ENCODE measurements around the gene MYO1B. TPM values are rescaled to one million over a fixed set of nuclear protein-coding genes. Genes with fewer than 3 reads are reported as not detected.

MYO1B gene
- total and polyA plus RNA-seq, 4 donors = 46.0 to 286 (median 88.1) TPM

DNA sequence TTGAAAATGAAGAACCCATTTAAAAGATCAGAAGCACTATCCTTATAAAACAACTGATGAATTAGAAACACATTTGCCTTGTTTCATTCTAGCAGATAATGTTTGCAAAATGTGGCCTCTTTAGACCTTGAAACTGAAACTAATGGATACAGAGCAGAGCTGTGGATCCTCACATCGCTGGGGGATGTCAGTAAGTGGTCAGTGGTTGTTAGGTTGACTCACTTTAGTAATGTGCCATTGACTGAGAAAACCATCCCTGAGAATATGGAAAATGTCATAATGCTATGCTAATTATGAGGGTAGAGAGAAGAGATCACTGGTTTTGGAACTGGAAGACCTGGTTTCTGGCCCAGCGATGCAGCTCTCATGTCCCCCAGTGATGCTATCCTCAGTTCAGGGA, 176.7 kb downstream of the MYO1B start:
- TF ChIP-seq, protein P1, sequence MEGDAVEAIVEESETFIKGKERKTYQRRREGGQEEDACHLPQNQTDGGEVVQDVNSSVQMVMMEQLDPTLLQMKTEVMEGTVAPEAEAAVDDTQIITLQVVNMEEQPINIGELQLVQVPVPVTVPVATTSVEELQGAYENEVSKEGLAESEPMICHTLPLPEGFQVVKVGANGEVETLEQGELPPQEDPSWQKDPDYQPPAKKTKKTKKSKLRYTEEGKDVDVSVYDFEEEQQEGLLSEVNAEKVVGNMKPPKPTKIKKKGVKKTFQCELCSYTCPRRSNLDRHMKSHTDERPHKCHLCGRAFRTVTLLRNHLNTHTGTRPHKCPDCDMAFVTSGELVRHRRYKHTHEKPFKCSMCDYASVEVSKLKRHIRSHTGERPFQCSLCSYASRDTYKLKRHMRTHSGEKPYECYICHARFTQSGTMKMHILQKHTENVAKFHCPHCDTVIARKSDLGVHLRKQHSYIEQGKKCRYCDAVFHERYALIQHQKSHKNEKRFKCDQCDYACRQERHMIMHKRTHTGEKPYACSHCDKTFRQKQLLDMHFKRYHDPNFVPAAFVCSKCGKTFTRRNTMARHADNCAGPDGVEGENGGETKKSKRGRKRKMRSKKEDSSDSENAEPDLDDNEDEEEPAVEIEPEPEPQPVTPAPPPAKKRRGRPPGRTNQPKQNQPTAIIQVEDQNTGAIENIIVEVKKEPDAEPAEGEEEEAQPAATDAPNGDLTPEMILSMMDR (IDR thresholded peaks at IDR 0.05; ENCODE audit: control extremely low read depth, extremely low read depth) = no peak
- Histone ChIP-seq H3K27me3 (ENCODE audit: control insufficient read depth in 3 of 3, insufficient read depth in 3 of 3, low read length in 2 of 3) (no peaks in the 10 kb centered on the region), H3K36me3 (ENCODE audit: control insufficient read depth in 4 of 4, insufficient read depth in 4 of 4, low read length in 4 of 4) (peaks cover 0 to 31% (median 10%) of the 10 kb centered on the region in 4 donors), H3K9me3 (ENCODE audit: control insufficient read depth in 4 of 4, insufficient read depth in 3 of 4, low read length in 3 of 4) (no peaks in the 10 kb centered on the region), H3K4me3 (no peak overlapping the region), H3K27ac (ENCODE audit: low read depth in 1 of 2, low read length in 1 of 2) (no peak overlapping the region), H3K4me1 (ENCODE audit: control insufficient read depth in 5 of 5, insufficient read depth in 5 of 5, low read length in 5 of 5) (no peaks in the 10 kb centered on the region), H3K9ac (ENCODE audit: insufficient read depth in 1 of 2, low read length in 2 of 2) (no peak overlapping the region)
- DNase-seq (no peak), ATAC-seq (ENCODE audit: insufficient read depth, low FRiP score) (no peak)
- 90 to 96% methylated on average over 2 of the region's 2 CpGs for WGBS, 2 donors

DNA sequence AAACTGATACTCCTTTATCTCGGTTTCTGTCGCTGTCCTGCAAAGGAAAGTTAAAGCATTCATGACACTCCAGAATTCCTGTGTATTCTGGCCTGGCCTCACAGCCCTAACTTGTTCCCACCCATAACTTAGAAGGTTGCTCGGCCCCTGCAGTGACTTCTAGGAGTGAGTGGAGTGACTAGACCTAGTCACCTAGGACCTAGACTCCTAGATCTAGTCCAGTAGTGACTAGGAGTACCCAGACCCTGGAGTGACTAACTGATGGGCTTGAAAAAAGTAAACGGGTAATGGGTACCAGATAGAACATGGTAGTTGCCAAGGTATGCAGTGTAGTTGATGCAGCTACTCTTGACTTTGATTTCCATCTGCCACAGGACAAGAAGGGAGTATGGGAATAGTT, 181.8 kb downstream of the MYO1B start:
- Histone ChIP-seq H3K27me3 (ENCODE audit: control insufficient read depth in 3 of 3, insufficient read depth in 3 of 3, low read length in 2 of 3) (no peaks in the 10 kb centered on the region), H3K27ac (ENCODE audit: low read depth in 1 of 2, low read length in 1 of 2) (no peak overlapping the region), H3K9ac (ENCODE audit: insufficient read depth in 1 of 2, low read length in 2 of 2) (no peak overlapping the region), H3K4me1 (ENCODE audit: control insufficient read depth in 5 of 5, insufficient read depth in 5 of 5, low read length in 5 of 5) (peaks cover 0 to 7% (median 0%) of the 10 kb centered on the region in 5 donors), H3K36me3 (ENCODE audit: control insufficient read depth in 4 of 4, insufficient read depth in 4 of 4, low read length in 4 of 4) (peaks cover 0 to 22% (median 6%) of the 10 kb centered on the region in 4 donors), H3K9me3 (ENCODE audit: control insufficient read depth in 4 of 4, insufficient read depth in 3 of 4, low read length in 3 of 4) (peaks cover 0 to 2% (median 0%) of the 10 kb centered on the region in 4 donors), H3K4me3 (no peak overlapping the region)
- TF ChIP-seq, protein P1 (IDR thresholded peaks at IDR 0.05; ENCODE audit: control extremely low read depth, extremely low read depth) = no peak
- 93 to 95% methylated on average over 4 of the region's 4 CpGs for WGBS, 2 donors
- ATAC-seq (ENCODE audit: insufficient read depth, low FRiP score) (no peak), DNase-seq (no peak)

DNA sequence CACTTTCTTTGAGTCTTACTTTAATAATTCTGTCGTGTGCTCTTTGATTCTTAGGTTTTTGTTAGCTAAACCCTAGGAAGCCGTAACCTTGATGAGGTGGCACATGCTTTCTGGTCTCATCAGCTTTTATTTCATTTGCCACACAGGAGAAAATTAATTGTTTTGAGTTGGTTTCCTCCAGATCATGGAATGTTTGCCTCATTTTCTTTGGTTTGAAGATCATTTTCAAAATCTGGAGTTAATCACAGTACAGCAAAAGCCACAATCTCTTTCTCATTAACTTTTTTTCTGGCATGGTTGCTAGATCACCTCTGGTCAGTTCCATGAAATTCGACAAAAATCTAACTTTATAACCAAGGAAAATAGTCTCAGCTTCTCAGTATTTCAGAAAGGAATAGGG, 182.9 kb downstream of the MYO1B start:
- Histone ChIP-seq H3K9me3 (ENCODE audit: control insufficient read depth in 4 of 4, insufficient read depth in 3 of 4, low read length in 3 of 4) (peaks cover 0 to 2% (median 0%) of the 10 kb centered on the region in 4 donors), H3K27ac (ENCODE audit: low read depth in 1 of 2, low read length in 1 of 2) (no peak overlapping the region), H3K9ac (ENCODE audit: insufficient read depth in 1 of 2, low read length in 2 of 2) (no peak overlapping the region), H3K4me1 (ENCODE audit: control insufficient read depth in 5 of 5, insufficient read depth in 5 of 5, low read length in 5 of 5) (peaks cover 0 to 7% (median 0%) of the 10 kb centered on the region in 5 donors), H3K36me3 (ENCODE audit: control insufficient read depth in 4 of 4, insufficient read depth in 4 of 4, low read length in 4 of 4) (peaks cover 0 to 15% (median 5%) of the 10 kb centered on the region in 4 donors), H3K4me3 (no peak overlapping the region), H3K27me3 (ENCODE audit: control insufficient read depth in 3 of 3, insufficient read depth in 3 of 3, low read length in 2 of 3) (no peaks in the 10 kb centered on the region)
- no peak for DNase-seq
- TF ChIP-seq, protein P1 (IDR thresholded peaks at IDR 0.05; ENCODE audit: control extremely low read depth, extremely low read depth) = no peak
- ATAC-seq (ENCODE audit: insufficient read depth, low FRiP score) = no peak
- 84 to 90% methylated on average over 3 of the region's 3 CpGs for WGBS, 2 donors

DNA sequence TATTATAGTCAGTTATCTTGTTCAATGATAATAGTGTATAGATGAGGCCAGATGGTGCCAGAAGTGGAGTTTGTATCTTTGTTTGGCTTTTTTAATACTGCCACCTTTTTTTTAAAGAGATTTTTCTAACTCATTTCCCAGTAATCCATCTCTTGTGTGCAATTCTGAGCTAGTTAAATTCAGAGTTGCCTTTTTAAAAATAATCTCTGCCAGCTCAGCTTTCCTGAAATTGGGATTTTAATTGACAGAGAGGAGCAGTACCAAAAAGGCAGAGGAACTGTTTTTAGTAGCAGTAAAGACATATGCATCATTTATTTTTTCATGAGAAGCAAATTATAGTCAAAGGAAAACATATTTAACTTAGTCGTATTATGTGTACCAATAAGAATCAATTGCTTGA, 185.3 kb downstream of the MYO1B start:
- TF ChIP-seq, protein P1 (IDR thresholded peaks at IDR 0.05; ENCODE audit: control extremely low read depth, extremely low read depth) = no peak
- Histone ChIP-seq H3K27ac (ENCODE audit: low read depth in 1 of 2, low read length in 1 of 2) (no peak overlapping the region), H3K36me3 (ENCODE audit: control insufficient read depth in 4 of 4, insufficient read depth in 4 of 4, low read length in 4 of 4) (peaks cover 0 to 8% (median 3%) of the 10 kb centered on the region in 4 donors), H3K27me3 (ENCODE audit: control insufficient read depth in 3 of 3, insufficient read depth in 3 of 3, low read length in 2 of 3) (no peaks in the 10 kb centered on the region), H3K4me3 (no peak overlapping the region), H3K9ac (ENCODE audit: insufficient read depth in 1 of 2, low read length in 2 of 2) (no peak overlapping the region), H3K4me1 (ENCODE audit: control insufficient read depth in 5 of 5, insufficient read depth in 5 of 5, low read length in 5 of 5) (peaks cover 0 to 7% (median 0%) of the 10 kb centered on the region in 5 donors), H3K9me3 (ENCODE audit: control insufficient read depth in 4 of 4, insufficient read depth in 3 of 4, low read length in 3 of 4) (peaks cover 0 to 2% (median 0%) of the 10 kb centered on the region in 4 donors)
- 84 to 85% methylated on average over 1 of the region's 1 CpG for WGBS, 2 donors
- DNase-seq = no peak
- ATAC-seq (ENCODE audit: insufficient read depth, low FRiP score) = no peak
